ENCODE measurements around the gene ZNF618.

Gene ZNF618

GRCh38 chr9:113957351-113957750 lies 81.2 kb downstream of the ZNF618 start:
- Mint-ChIP-seq H3K4me3 (no peak overlapping the region), H3K27ac (no peak overlapping the region), H3K27me3 (no peaks in the 10 kb centered on the region), H3K4me1 (no peaks in the 10 kb centered on the region), H3K9me3 (no peaks in the 10 kb centered on the region), H3K36me3 (no peaks in the 10 kb centered on the region)
- CTCF ChIA-PET: no interaction called here
- no peak for DNase-seq

GRCh38 chr9:113957821-113958341 lies 81.8 kb downstream of the ZNF618 start:
- no peaks in the 10 kb centered on the region for H3K9me3 Mint-ChIP-seq
- H3K36me3 Mint-ChIP-seq: no peaks in the 10 kb centered on the region
- no peaks in the 10 kb centered on the region for H3K27me3 Mint-ChIP-seq
- H3K4me3 Mint-ChIP-seq: no peak overlapping the region
- DNase-seq: no peak
- CTCF ChIA-PET: no interaction called here
- H3K4me1 Mint-ChIP-seq: no peaks in the 10 kb centered on the region
- no peak overlapping the region for H3K27ac Mint-ChIP-seq

DNA sequence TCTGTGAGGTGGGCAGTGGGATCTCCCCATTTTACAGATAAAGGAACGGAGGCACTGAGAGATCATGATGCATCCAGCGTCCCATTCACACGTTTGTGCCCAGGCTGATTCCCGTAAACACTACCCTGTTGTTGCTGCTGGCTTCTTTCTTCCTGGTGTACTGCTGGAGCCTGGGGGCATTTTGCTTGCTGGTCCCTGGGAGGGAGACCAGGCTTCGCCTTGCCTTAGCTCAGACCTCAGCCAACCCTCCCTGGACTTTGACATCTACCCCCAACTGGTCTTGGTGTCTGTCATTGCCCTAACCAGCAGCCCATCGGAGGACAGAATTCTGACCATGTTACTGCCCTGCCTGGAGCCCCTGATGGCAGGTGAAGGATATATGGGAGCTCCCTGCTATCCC lies 82.4 kb downstream of the ZNF618 start:
- Mint-ChIP-seq H3K27me3 (no peaks in the 10 kb centered on the region), H3K9me3 (no peaks in the 10 kb centered on the region), H3K36me3 (no peaks in the 10 kb centered on the region), H3K4me1 (no peaks in the 10 kb centered on the region), H3K27ac (no peak overlapping the region), H3K4me3 (no peak overlapping the region)
- CTCF ChIA-PET: no interaction called here
- DNase-seq: no peak

DNA sequence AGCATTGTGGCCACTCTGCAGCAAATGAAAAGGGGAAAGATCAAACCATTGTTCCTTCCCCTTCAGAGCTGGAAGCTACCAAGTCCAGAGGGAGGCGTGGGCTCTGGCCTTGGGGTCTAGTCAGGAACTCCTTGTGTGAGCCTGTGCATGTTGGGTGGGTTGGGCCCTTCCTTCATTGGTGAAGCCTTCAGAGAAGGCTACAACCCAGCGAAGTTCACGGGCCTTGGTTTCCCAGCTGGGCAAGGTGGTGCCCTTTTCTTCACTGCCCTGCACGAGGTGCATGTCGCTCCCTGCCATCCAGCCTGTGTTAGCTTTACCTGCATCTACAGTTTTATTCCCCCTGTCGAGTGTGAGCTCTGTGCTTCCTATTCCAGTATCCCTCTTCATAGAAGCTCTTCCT lies 84.7 kb downstream of the ZNF618 start:
- no peak overlapping the region for H3K27ac Mint-ChIP-seq
- no peaks in the 10 kb centered on the region for H3K36me3 Mint-ChIP-seq
- CTCF ChIA-PET: interaction anchor here (0.6 to 5.2 kb wide), 2 partner anchors 153 to 223 kb away, joined by 3 to 41 read pairs; no protein-coding TSS in a partner anchor
- H3K9me3 Mint-ChIP-seq: no peaks in the 10 kb centered on the region
- H3K4me3 Mint-ChIP-seq: no peak overlapping the region
- DNase-seq: no peak
- H3K4me1 Mint-ChIP-seq: no peaks in the 10 kb centered on the region
- H3K27me3 Mint-ChIP-seq: no peaks in the 10 kb centered on the region

DNA sequence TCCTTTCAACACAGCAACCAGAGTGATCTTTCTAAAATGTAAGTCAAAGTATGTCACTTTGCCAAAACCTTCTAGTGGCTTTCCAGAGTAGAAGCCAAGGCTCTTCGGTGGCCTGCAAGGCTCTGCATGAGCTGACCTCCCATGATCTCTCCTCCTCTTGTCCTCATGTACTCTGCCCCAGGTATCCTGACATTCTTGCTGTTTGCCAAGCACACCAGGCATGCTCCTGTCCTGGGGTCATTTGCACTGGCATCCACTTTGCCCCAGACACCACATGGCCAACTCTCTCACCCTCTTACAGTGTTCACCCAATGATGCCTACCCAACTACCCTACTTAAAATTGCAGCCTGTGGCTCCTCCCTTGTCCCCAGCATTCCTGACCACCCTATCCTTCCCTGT lies 86.3 kb downstream of the ZNF618 start:
- H3K27me3 Mint-ChIP-seq: no peaks in the 10 kb centered on the region
- no peaks in the 10 kb centered on the region for H3K4me1 Mint-ChIP-seq
- H3K9me3 Mint-ChIP-seq: no peaks in the 10 kb centered on the region
- no peak overlapping the region for H3K27ac Mint-ChIP-seq
- CTCF ChIA-PET: interaction anchor here (0.7 to 5.2 kb wide), 9 partner anchors 9 to 305 kb away, joined by 3 to 41 read pairs (median 3); no protein-coding TSS in a partner anchor
- DNase-seq: no peak
- H3K36me3 Mint-ChIP-seq: no peaks in the 10 kb centered on the region
- no peak overlapping the region for H3K4me3 Mint-ChIP-seq

DNA sequence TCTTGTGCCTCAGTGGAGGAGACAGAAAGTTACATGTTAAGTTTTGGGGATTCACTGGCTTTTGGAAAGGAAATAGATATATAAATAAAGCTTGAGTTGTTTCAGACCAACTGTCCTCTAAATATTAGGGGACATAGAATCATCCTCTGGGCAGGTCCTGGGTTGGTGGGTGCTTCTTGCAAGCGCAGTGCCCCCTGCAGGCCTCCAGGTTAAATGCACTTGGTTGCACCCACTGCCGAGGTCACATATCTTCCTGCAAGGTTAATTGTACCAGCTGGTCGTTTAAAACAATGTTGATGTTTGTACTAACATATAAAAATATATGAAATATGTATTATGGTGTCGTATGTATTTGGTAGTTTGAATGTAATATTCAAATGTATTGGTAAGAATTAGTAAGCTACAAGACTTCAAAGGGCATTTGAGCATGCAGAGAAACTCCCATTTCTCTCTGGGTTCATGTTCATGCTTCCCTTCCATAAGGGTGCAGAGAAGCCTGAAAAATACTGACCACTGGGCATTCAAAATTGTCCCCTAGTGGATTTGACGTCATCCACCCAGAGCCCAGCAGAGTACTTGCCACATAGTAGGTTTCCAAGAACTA lies 87.0 kb downstream of the ZNF618 start:
- no peaks in the 10 kb centered on the region for H3K27me3 Mint-ChIP-seq
- no peaks in the 10 kb centered on the region for H3K4me1 Mint-ChIP-seq
- DNase-seq: peak; percentile 62
- H3K27ac Mint-ChIP-seq: no peak overlapping the region
- CTCF ChIA-PET: interaction anchor here (0.7 to 5.2 kb wide), 13 partner anchors 9 to 306 kb away, joined by 3 to 41 read pairs (median 5); no protein-coding TSS in a partner anchor
- no peaks in the 10 kb centered on the region for H3K9me3 Mint-ChIP-seq
- no peak overlapping the region for H3K4me3 Mint-ChIP-seq
- no peaks in the 10 kb centered on the region for H3K36me3 Mint-ChIP-seq

- Mint-ChIP-seq H3K9me3 (no peaks in the 10 kb centered on the region), H3K27me3 (no peaks in the 10 kb centered on the region), H3K27ac (no peak overlapping the region), H3K4me3 (no peak overlapping the region), H3K36me3 (no peaks in the 10 kb centered on the region), H3K4me1 (no peaks in the 10 kb centered on the region)
- no peak for DNase-seq
- CTCF ChIA-PET: interaction anchor here (0.8 to 5.2 kb wide), 11 partner anchors 9 to 226 kb away, joined by 3 to 41 read pairs (median 5); no protein-coding TSS in a partner anchor
Measured at GRCh38 chr9:113963696-113964494, 87.8 kb downstream of the ZNF618 start.

DNA sequence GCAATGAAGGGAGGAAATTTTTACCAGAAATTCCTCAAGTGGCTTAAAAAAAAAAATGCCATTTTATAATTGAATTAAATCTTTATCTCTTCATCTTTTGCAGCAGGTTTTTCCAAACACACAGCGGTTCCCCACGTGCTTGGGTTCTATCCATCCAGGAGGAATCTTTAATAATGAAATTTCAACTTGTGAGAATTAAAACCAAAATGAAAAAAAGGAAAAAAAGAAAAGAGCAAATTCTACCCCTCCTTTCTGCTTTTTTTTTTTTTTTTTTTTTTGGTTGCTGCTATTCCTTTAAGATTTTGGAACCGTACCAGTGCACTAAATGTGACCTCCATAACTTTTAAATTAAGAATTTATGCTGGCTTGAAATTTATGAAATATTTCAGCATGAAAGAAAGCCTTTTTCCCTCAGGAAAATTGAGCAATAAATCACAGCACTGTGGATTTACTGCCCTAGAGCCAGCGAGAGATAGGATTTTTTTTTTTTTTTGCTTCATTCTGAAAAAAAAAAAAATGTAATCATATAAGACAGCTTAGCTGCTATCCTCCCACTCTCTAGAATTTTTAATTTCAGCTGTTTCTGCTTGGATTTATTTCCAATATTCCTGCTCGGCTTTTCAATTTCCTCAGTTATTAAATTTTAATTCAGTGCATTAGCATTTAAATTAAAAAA lies 88.5 kb downstream of the ZNF618 start:
- no peak for DNase-seq
- Mint-ChIP-seq H3K27me3 (no peaks in the 10 kb centered on the region), H3K9me3 (no peaks in the 10 kb centered on the region), H3K27ac (no peak overlapping the region), H3K4me1 (no peaks in the 10 kb centered on the region), H3K36me3 (no peaks in the 10 kb centered on the region), H3K4me3 (no peak overlapping the region)
- CTCF ChIA-PET: interaction anchor here (0.8 to 5.2 kb wide), 5 partner anchors 8 to 168 kb away, joined by 3 to 41 read pairs (median 6); no protein-coding TSS in a partner anchor

- Mint-ChIP-seq H3K27ac (no peak overlapping the region), H3K4me1 (no peaks in the 10 kb centered on the region), H3K36me3 (no peaks in the 10 kb centered on the region), H3K27me3 (no peaks in the 10 kb centered on the region), H3K9me3 (no peaks in the 10 kb centered on the region), H3K4me3 (no peak overlapping the region)
- DNase-seq: no peak
- CTCF ChIA-PET: no interaction called here
Measured at GRCh38 chr9:113966394-113966793, 90.3 kb downstream of the ZNF618 start.

DNA sequence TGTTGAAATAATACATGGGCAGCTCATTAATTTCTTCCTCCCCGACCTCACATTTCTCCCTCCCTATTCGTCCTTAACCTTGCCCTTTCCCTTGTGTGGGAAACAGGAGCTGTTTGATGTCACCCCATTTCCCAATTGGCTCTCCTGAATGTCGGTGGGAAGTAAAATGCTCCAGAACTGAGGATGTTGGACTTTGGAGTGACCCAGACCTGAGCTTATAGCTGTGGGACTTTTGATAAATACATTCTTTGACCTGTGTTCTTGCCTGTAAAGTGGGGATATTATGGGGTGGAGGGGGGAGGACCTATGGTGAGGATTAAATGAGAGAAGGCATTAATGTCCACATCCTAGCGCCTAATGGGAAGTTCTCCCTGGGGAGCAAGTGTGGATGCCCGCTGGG lies 91.3 kb downstream of the ZNF618 start:
- CTCF ChIA-PET: interaction anchor here (1.0 kb wide), 1 partner anchor 230 kb away, joined by 3 read pairs; no protein-coding TSS in a partner anchor
- Mint-ChIP-seq H3K4me1 (no peaks in the 10 kb centered on the region), H3K36me3 (no peaks in the 10 kb centered on the region)

GRCh38 chr9:113969343-113969742 lies 93.2 kb downstream of the ZNF618 start:
- Mint-ChIP-seq H3K27me3 (no peaks in the 10 kb centered on the region), H3K4me3 (no peak overlapping the region), H3K36me3 (no peaks in the 10 kb centered on the region), H3K4me1 (no peaks in the 10 kb centered on the region), H3K9me3 (no peaks in the 10 kb centered on the region), H3K27ac (no peak overlapping the region)
- DNase-seq: no peak
- CTCF ChIA-PET: interaction anchor here (0.6 kb wide), 1 partner anchor 8 kb away, joined by 3 read pairs; no protein-coding TSS in a partner anchor

More for the DNA sequence above, 91.3 kb downstream of the ZNF618 start:
- Mint-ChIP-seq H3K27me3 (no peaks in the 10 kb centered on the region), H3K9me3 (no peaks in the 10 kb centered on the region), H3K4me3 (no peak overlapping the region), H3K27ac (no peak overlapping the region)
- DNase-seq: no peak

DNA sequence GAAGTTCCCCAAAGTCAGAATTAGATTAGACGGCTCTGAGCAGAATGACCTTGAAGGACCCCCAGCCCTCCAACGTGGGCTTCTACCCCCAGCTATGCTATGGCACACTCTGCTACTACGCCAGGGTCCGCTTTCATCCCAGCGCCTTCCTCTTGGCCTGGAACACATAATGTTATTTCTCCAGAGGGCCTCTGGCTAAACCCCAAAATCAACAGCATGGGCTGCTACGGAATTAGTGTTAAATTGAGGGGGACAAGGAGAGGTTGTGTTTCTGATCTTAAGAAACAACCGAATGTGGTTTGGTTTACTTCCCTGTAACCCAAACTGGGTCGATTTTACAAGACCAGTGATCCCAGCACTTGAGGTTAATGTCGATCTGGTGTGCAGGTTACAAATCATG lies 97.1 kb downstream of the ZNF618 start:
- Mint-ChIP-seq H3K4me1 (no peaks in the 10 kb centered on the region), H3K27ac (no peak overlapping the region), H3K4me3 (no peak overlapping the region), H3K36me3 (no peaks in the 10 kb centered on the region), H3K9me3 (no peaks in the 10 kb centered on the region), H3K27me3 (no peaks in the 10 kb centered on the region)
- DNase-seq: no peak
- CTCF ChIA-PET: interaction anchor here (1.2 kb wide), 1 partner anchor 10 kb away, joined by 6 read pairs; no protein-coding TSS in a partner anchor

DNA sequence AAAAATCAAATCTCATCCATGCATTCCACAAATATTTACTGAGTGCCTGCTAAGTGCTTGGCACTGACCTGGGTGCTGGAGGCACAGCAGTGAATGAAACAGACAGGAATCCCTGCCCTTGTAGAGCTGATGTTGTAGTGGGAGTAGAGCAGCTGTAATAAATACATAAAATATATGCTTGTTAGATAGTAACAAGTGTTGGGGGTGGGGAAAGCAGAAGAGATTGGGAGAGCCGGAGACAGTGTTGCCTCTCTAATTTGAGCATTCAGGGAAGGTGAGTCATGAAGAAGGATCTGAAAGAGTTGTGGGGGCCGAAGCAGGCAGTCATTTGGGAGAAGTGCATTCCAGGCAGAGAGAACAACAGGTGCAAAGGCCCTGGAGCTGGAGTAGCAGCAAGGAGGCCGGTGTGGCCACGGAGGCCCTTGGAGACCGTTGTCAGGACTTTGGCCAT lies 97.9 kb downstream of the ZNF618 start:
- Mint-ChIP-seq H3K27ac (no peak overlapping the region), H3K36me3 (no peaks in the 10 kb centered on the region), H3K4me1 (no peaks in the 10 kb centered on the region), H3K27me3 (no peaks in the 10 kb centered on the region), H3K9me3 (no peaks in the 10 kb centered on the region), H3K4me3 (no peak overlapping the region)
- CTCF ChIA-PET: no interaction called here
- DNase-seq: no peak

DNA sequence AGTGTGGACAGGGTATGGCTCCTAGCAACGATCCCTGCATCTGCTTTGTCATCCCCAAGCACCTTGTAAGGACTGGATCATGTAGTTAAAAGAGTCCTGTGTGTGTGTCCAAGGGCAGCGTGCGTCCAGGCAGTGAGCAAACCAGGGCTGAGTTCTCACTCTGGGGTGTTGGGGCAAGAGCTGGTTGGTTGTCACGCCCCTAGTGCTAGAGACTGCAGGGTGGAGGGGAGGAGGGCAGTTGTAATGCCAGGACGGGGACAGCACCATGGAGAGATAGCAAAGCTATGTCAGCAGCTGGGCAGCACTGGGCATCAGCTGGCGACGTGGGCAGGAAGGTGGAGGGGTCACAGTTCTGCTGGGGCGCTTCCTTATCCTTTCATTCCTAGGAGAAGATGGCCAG lies 100.8 kb downstream of the ZNF618 start:
- H3K9me3 Mint-ChIP-seq: no peaks in the 10 kb centered on the region
- DNase-seq: no peak
- CTCF ChIA-PET: no interaction called here
- no peaks in the 10 kb centered on the region for H3K36me3 Mint-ChIP-seq
- H3K4me3 Mint-ChIP-seq: no peak overlapping the region
- no peaks in the 10 kb centered on the region for H3K27me3 Mint-ChIP-seq
- H3K27ac Mint-ChIP-seq: no peak overlapping the region
- no peaks in the 10 kb centered on the region for H3K4me1 Mint-ChIP-seq

Data from activated naive CD4-positive, alpha-beta T cell treated with anti-CD3 and anti-CD28 coated beads, Interleukin-2, amount 10 ng/mL, durations not matched to agents 7 days and 5 days (primary cell).